ENCODE measurements around the gene C1QL1.
"Not testable (repeated sequence)": the region's sequence is repeated elsewhere in the genome, so short reads cannot be mapped to it uniquely, and the experiment has no call there.

The C1QL1 gene

GRCh38 chr17:44959821-44960531, 8.1 kb downstream of the C1QL1 start:
- no peak for DNase-seq

DNA sequence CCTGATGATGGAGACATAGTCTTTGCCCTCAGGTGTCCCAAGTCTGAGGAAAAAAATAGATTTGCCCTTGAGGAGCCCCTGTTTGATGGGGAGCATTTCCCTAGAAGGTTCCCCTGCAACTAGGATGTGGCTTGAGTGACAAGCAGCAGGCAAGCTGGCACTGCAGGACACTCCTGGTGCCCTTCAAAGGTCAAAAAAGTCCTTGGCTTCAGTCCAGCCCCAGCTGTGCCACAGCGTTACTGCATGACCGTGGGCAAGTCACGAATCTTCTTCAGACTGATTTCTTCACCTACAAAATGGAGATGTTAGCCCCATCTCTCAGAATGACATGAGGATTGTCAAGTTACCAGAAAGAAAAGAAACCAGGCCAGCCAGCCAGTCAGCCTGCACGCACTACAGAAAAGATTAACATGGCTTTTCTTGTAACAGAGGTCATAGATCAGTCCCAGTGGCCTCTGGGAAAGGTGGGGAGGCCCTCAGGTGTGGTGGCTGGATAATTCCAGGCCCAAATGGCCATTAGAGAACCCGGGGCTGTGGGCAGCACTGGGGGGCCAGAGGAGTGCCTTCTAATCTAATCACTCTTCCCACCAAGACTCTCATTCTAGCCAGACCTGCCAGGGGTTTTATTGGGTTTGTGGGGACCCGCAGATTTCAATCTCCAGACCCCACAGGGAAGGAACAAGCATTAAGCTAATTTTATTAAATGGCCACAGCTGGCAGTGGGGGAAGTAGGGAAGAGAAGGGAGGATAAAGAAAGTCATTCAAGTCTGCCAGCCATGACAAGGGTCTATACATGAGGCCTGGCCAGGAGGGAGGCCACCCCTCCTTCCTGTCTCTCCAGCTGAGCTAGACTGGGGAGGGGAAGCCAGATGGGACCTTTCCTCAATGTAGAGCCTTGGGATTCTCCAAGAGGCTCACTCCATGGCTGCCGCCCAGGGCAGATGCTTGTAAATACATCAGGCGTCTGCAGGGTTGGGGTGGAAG, 10.8 kb downstream of the C1QL1 start:
- no peak for DNase-seq

- no peak for DNase-seq
These were observed 12.3 kb downstream of the C1QL1 start for GRCh38 chr17:44955674-44956425.

- no peak for DNase-seq
These were observed 15.1 kb downstream of the C1QL1 start for GRCh38 chr17:44952946-44953475.

- DNase-seq: no peak
These were observed 19.7 kb downstream of the C1QL1 start for GRCh38 chr17:44948315-44948795.

GRCh38 chr17:44947461-44948314, 20.4 kb downstream of the C1QL1 start, which contains the start of gene KIF18B:
TSS of gene KIF18B (minus strand) at chr17:44947773. CDS start at chr17:44936344, 11,429 bp downstream.
- peak; percentile 95 for DNase-seq

GRCh38 chr17:44945652-44946051, 22.5 kb downstream of the C1QL1 start:
- DNase-seq: not testable (repeated sequence)

DNA sequence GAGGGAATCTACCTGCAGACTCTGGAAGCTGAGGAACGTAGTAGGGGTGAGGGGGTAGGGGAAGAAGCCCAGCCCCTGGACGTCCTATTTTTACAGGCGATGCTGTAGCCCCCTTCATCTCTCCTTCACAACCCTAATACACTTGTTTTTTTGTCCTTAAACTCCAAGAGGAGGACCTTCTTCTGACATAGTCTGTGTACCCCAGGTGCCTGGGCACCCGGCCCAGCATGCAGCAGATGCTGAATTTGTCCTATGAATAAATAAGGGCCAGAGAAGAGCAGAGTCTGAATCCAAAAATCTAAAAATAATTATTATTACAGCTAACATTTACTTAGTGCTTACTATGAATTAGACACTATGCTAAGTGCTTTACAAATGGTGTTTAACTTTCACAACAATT, 25.6 kb downstream of the C1QL1 start:
- peak; percentile 15 for DNase-seq

- no peak for DNase-seq
These were observed 26.3 kb downstream of the C1QL1 start for GRCh38 chr17:44941712-44942331.

DNA sequence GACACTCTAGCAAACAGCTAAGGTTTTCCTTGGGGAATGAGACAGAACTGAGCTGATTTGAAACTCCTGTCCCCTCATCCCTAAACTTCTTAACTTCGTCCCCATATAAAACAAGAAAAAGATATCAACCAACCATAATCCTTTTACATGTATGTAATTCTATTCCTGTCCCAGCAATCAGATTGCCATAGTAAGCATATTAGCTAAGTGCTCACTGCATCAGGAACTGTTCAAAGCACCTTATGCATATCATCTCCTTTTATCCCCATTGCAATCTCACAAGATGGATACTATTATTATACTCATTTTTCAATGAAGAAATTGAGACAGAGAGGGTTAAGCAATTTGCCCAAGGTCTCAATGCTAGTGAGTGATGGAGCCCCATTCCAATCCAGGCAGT, 27.3 kb downstream of the C1QL1 start:
- DNase-seq: no peak

- no peak for DNase-seq
These were observed 27.8 kb downstream of the C1QL1 start for GRCh38 chr17:44940317-44940716.

GRCh38 chr17:44935116-44935515, 33.0 kb downstream of the C1QL1 start:
- no peak for DNase-seq

DNA sequence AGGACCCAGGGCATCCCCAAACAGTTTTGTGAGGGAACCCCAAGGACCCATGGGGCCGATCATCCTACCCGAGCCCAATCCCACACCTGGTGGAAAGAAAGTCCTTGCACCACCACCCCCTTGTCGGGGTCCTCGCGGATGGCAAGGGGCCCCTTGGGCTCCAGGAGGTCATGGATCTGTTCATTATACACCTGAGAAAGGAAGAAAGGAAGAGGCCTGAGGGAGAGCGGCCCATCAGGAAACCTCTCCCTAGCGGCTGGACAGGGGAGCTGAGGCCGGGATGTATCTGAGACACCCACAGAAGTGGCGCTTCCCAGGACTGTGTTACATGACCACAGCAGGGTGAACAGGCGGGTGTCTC, 33.4 kb downstream of the C1QL1 start:
- no peak for DNase-seq

GRCh38 chr17:44933824-44934744, 34.0 kb downstream of the C1QL1 start:
- DNase-seq: no peak

DNA sequence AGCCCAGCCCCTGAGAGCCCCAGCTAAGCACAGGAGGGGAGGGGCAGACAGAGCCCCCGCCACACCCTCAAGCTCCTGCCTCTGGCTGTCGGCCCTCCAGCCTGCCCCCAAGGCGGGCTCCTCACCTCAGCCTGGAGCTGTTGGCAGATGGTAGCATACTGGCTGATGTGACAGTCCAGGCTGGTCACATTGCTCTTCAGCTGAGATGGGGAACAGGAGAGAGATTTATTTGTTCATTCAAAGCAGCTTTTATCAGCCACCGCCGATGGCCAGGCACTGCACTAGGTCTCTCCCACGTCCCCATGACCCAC, 35.4 kb downstream of the C1QL1 start:
- DNase-seq: no peak

DNA sequence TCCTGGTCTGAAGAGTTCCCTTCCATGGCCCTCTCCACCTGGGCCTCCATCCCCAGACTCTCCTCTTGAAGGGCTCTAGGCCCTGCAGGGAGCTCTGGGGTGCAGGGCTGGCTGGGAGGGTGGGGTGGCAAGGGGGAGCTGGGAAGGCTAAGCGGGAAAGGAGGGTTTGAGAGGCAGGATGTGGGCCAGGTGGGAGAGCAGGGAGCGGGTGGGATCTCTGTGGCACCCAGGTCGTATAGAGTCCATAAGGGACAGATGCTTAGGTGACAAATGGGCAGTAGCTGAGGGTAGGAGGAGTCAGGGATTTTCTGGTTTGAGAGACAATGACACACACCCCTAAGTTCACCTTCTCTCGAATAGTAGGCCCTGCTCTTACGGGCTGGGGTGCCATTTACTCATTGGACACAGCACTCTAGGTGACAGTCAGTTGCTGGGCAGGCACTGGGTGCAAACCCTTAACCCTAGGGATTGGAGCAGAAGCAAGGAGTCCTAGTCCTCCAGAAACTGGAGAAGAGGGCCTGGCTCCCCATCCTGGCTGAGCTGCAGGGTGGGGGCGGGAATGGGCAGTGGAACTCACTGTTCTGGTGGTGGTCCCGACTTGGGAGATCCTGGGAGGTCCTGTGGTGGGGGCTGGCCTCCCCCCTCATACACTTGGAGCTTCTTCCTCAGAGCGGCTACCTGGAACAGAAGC, 35.9 kb downstream of the C1QL1 start:
- DNase-seq: no peak

- no peak for DNase-seq
These were observed 36.7 kb downstream of the C1QL1 start for GRCh38 chr17:44931376-44931775.

DNA sequence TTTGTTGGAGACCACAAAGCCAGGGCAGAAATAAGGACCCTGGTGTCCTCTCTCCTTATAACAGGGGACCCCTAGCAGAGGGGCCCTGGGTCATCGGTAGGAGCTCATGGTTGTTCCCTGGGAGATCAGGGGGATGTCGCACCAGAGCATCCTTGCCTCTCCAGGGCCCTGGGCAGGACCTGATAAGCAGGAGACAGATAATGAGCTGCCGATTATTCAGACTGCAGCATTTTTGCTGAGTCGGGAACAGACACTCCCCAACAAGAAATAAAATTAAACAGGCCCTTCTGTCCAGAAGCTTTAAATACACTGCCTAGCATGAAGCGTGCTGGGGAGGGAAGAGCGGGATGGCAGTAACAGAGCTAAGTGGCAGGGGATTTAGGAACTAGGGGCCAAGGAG, 37.4 kb downstream of the C1QL1 start:
- no peak for DNase-seq

- no peak for DNase-seq
These were observed 39.0 kb downstream of the C1QL1 start for GRCh38 chr17:44928950-44929720.

Measured in DMS79 treated with DMSO at 0.1 percent for 48 hours (cell line).